Neural cell (in vitro differentiated cells): ENCODE data around the gene FREM2.

Experiments used
- CTCF ChIP-seq: fragments of 450-650 bp; IDR thresholded peaks from 2 replicates; pipeline ENCODE4 v1.5.1; 2014; ENCODE audit warnings: antibody characterized with exemption, mild to moderate bottlenecking, moderate library complexity; ENCODE audit not compliant: poor library complexity, severe bottlenecking
- EP300 ChIP-seq: fragments of 450-650 bp; conservative IDR thresholded peaks from 2 replicates; pipeline ENCODE4 v1.6.1; 2014; ENCODE audit warnings: antibody characterized with exemption, mild to moderate bottlenecking, moderate library complexity; ENCODE audit not compliant: poor library complexity, severe bottlenecking
- EZH2 ChIP-seq: fragments of 200-600, 300-800 bp; shearing (Covaris generic), sonication (generic); IDR thresholded peaks from 2 replicates; pipeline ENCODE4 v1.6.1; 2014; ENCODE audit warnings: antibody characterized with exemption, low read length, borderline replicate concordance, mild to moderate bottlenecking; ENCODE audit not compliant: insufficient read depth, poor library complexity, severe bottlenecking
- MXI1 ChIP-seq: fragments of 450-650 bp; conservative IDR thresholded peaks from 2 replicates; pipeline ENCODE4 v1.6.1; 2014; ENCODE audit warnings: antibody characterized with exemption, mild to moderate bottlenecking; ENCODE audit not compliant: poor library complexity, severe bottlenecking
- POLR2AphosphoS5 ChIP-seq: IDR thresholded peaks from 2 replicates; pipeline ENCODE4 v1.6.1; 2012
- REST ChIP-seq: IDR thresholded peaks from 2 replicates; pipeline ENCODE4 v1.6.1; 2012; ENCODE audit warnings: borderline replicate concordance
- SMC3 ChIP-seq: fragments of 450-650 bp; conservative IDR thresholded peaks from 2 replicates; pipeline ENCODE4 v1.6.1; 2014; ENCODE audit warnings: antibody characterized with exemption, mild to moderate bottlenecking, moderate library complexity; ENCODE audit not compliant: poor library complexity
- TAF1 ChIP-seq: IDR thresholded peaks from 2 replicates; pipeline ENCODE4 v1.6.1; 2012; ENCODE audit warnings: low read depth

GRCh38 chr13:38752686-38753085 is 65.8 kb downstream of the FREM2 start:
- no peak for TF ChIP-seq CTCF
- no peak for TF ChIP-seq TAF1
- TF ChIP-seq POLR2AphosphoS5: no peak
- no peak for TF ChIP-seq EZH2
- TF ChIP-seq REST: no peak
- no peak for TF ChIP-seq SMC3
- no peak for TF ChIP-seq EP300
- TF ChIP-seq MXI1: no peak
